ENCODE measurements around the gene ARHGAP40.

- TF ChIP-seq REST (IDR thresholded peaks at IDR 0.05; ENCODE audit: insufficient read depth in 1 of 2, low read depth in 2 of 2, low read length in 2 of 2), result no peak
- no peak for TF ChIP-seq SIN3A (IDR thresholded peaks at IDR 0.05; ENCODE audit: borderline replicate concordance, insufficient read depth, low read length)
- TF ChIP-seq POLR2AphosphoS5 (IDR thresholded peaks at IDR 0.05; ENCODE audit: low read depth, low read length), result no peak
These were observed 48.4 kb downstream of the ARHGAP40 start for GRCh38 chr20:38650010-38650409.
